Stimulated activated CD4-positive, alpha-beta T cell treated with anti-CD3 and anti-CD28 coated beads, Interleukin-1b, Interleukin-23, amount 100 ng/mL, for 4 hours (primary cell): ENCODE results near the gene ORC5.

Source experiments
- DNase-seq, 2 donors: peaks; one replicate each; pipeline ENCODE4 v3.0.0-alpha.2; 2020; ENCODE audit warnings: low read depth in 2 of 2

ORC5 gene

DNA sequence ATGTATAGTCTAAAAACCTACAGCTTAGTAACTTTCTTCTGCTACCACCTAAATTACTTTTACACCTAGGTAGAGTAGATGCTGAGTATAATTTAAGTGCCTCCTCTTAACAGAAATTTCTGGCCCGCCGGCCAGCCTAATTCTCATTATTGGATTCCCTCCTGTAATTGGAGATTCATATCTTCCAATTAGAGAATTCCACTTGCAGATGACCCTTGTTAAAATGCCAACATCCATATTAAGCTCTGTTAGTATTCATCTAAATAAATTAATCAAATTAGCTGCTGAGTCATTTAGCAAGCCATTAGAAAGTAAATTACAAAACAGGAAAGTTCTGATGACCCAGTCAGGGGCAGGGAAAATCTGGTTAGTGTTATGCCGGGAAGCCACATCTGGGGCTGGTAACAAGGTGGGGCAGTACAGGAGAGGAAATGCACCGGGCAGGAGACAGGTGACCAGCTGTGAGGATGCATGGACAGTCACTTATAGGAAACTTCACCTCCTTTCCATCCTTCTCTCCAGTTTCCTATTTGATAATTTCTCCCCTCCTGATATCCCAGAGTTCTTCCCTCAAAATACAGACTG, 82.8 kb downstream of the ORC5 start:
- no peak for DNase-seq

DNA sequence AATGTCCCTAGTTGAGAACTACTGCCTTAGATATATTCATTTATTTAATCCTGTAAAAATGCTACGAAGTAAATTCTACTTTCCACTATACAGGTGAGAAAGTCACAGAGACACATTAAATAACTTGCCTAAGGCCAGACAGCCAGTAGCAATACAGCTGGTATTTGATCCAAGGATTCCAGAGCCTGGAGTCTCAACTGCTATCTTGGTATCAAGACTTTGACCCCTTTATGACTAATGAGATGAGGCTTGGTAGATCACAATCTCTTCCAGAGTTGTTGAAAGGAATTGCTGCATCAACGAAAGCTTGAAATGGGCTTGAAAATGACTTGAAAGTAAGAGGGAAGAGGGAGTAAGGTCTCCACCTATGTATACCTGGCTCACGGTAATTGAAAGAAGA, 83.3 kb downstream of the ORC5 start:
- DNase-seq: no peak

DNA sequence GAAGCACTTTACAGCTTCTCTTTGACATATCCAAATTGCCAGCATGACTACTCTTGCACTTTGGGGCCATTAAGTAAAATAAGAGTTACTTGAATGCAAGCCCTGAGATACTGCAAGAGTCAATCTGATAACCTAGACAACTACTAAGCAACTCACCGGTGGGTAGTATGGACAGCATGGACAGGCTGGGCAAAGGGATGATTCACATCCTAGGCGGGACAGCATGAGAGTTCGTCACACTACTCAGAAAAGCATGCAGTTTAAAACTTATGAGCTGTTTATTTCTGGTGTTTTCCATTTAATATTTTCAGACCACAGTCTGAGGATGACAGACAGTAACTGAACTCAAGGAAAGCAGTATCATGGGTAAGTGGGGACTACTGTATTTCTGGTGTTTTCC, 84.0 kb downstream of the ORC5 start:
- no peak for DNase-seq

DNA sequence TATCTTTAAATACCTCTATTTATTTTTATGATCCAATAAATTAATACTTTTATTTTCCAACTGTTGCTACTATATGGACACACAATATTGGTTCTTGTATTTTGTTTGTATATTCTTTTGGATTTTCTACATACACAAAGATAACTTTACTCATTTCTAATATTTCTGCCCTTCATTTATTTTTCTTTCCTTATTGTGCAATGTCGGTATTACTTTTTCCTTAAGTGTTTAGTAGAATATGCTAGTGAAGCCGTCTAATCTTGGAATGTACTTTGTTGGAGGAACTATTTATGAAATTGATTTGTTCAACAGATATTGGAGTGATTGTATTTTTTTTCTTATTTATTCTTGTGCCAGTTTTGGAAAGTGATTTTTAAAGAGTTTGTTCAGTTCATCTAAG, 94.0 kb downstream of the ORC5 start:
- no peak for DNase-seq

DNA sequence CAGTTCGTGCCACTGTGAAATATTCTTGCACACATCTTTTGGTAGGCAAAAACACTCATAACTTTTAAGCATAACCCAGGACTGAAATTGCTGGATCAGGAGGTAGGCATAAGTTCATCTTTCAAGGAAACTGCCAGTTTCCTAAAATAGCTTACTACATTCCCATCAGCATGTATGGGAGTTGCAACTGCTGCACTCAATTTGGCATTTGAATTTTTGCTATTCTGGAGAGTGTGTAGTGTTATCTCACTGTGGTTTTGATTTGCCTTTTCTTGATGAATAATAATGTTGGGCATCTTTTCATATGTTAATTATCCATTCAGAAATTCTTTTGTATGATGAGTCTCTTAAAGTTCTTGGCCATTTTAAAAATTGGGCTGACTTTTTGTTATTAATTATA, 95.2 kb downstream of the ORC5 start:
- no peak for DNase-seq

DNA sequence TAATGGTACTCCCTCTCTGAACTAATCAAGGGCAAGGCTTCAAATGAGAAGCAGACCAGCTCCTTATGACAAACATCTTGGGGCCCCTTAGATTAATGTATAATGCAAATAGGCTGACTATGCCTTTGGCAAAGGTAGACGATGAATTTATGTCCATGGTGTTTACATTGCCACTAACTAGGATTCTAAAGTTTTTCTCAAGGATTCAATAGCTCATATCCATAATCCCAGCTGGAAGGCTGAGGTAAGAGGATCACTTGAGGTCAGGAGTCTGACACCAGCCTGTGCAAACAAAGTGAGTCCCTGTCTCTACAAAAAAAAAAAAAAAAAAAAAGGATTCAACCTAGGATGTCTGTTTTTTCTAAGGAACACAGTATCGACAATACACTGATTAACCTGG, 96.5 kb downstream of the ORC5 start:
- no peak for DNase-seq

DNA sequence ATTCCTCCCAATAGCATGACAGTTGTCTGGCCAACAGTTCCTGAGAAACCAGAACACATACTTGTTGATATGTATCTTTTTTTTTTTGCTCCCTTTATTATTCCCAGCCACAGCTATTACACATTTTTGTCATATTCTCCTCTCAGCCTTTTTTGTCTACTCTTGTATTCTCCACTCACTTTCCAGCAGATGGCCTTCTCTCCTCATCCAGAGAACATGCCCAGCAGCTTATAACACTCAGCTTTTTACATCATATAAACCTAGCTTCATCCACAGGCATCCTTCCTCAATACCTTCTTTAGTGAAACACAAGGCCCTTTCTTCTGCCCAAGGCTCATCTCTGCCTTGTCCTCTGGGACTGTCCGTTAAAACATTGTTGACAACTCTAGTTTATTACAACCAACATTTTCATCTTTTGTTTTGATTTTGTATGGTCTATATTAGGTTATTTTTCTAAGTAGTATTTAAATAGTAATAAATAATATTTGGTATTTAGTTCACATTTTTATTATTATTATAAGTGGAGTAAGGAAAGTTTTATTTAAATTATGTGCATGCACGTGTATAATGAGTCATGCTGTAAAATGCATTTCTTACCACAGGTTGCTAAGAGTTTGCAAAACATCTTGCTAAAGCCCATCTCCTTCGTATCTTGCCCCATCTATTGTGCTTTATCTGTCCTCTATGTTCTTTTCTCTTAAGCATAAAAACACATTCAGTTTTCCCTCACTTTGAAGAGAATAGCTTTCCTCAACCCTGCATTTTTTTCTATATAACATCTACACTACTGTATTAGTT, 101.5 kb downstream of the ORC5 start:
- DNase-seq: no peak

DNA sequence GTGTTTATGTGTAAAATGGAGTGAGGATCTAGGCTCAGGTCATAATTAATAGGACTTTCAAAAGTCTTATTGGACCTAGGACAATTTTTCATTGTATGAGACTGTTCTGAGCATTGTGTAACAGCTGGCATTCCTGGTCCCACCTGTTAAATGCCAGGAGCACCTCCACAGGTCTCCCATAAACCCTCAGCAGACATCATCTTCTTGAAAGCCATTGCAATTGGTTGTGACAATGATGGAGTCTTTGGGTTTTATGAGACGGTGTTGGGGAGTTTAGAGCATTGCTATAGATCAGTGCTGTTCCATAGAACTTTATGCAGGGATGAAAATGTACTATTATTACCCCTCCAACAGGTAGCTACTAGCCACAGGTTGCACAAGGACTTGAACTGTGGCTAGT, 108.9 kb downstream of the ORC5 start:
- DNase-seq: no peak

DNA sequence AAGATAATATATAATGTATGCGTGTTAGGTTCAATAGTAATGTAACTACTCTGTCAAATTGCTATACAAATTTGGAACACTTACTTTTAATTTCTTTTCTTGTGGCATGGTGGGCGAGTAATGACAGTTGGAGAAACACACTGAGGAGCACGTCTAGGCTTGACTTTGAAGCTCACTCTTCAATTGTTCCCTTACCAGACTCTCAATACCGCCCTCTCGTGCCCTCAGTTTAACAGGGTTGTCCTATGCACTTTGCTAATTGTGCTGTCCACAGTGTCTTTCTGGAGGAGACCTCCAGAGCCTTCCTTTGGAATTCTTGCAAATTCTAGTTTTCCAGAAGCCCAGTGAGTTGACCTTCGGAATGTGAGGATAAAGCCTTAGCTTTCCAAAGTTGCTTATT, 111.1 kb downstream of the ORC5 start:
- no peak for DNase-seq

DNA sequence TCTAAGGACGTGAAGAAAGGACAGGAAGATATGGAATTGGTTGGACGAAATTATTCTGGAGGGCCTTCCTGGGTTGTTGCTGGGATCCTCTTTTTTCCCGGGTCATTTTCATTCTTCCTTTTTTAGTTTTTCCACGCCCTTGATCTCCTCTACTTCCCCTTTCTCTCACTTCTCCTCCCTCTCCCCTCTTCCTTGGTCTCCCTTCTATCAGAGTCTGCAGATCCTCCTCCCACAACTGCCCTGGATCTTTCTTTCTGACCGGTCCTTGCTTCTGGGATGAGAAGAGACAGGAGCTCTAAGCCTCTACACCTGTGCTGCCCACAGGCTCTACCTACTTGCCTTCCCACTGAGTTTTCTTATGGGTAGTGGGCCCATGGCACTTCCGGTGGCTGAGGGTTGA, 114.7 kb downstream of the ORC5 start:
- DNase-seq: no peak

DNA sequence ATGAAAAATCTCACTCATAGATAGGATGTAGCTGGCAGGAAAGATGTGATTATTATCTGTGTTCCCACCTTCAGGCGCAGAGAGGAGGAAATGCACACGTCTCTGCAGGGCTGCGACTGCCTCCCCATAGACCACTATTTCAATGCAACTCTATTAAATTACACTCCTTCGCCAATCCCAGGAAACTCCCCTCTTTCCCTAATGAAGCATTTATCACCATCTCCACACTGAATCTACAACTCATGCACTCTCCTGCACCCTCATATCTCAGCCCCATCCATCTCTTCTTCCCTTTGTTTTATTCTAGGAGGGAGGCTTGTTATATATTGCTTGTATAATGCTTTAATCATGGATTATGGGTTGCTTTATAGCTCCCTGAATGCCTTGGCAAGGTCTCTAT, 116.6 kb downstream of the ORC5 start:
- DNase-seq: no peak

DNA sequence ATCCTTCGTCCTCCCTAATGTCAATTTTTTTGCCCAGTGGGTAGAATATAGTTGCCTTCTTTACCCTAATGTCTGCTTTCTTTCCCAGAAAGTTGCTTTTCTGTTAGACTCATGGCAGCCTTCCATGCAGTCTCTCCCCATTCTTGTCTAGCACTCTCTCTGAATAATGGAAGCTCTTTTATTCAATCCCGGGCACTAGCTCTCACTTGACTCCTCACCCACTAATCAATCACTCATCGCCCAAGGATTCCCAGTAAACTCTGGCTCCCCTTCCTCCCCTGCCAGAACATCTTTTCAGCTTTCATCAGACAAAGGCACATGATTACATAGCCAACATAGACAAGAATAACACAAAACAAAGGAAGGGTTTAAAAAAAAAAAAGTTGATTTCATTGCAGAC, 118.2 kb downstream of the ORC5 start:
- no peak for DNase-seq

DNA sequence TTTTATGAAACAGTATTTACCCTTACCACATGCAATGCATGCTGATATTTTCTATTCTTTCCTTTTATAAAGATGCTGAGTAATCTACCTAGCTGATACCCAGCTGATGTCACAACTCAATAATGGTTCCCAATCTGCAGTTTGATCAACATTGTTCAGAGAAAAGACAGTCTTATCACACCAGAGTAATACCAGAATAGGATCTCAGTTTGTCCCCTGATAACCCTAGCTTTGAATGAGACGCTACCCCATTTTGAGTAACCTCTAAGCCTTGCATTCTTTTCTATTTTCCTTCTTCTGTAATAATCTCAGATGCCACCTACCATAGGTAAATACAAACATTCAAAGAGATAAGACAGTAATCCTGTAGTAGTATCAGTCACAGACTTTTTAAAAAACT, 118.8 kb downstream of the ORC5 start:
- no peak for DNase-seq
